NCI-H146 treated with DMSO at 0.1 percent for 48 hours (cell line): ENCODE results near the gene DMPK.
A peak's percentile ranks its signal among the peaks of the same experiment; 100 is the strongest.
"Not testable (repeated sequence)": the region's sequence is repeated elsewhere in the genome, so short reads cannot be mapped to it uniquely, and the experiment has no call there.

Experiments used
- DNase-seq: peaks from one replicate; lab custom pipeline; 2025; ENCODE audit not compliant: unreplicated experiment; lab: John Stamatoyannopoulos, UW

Gene DMPK

DNA sequence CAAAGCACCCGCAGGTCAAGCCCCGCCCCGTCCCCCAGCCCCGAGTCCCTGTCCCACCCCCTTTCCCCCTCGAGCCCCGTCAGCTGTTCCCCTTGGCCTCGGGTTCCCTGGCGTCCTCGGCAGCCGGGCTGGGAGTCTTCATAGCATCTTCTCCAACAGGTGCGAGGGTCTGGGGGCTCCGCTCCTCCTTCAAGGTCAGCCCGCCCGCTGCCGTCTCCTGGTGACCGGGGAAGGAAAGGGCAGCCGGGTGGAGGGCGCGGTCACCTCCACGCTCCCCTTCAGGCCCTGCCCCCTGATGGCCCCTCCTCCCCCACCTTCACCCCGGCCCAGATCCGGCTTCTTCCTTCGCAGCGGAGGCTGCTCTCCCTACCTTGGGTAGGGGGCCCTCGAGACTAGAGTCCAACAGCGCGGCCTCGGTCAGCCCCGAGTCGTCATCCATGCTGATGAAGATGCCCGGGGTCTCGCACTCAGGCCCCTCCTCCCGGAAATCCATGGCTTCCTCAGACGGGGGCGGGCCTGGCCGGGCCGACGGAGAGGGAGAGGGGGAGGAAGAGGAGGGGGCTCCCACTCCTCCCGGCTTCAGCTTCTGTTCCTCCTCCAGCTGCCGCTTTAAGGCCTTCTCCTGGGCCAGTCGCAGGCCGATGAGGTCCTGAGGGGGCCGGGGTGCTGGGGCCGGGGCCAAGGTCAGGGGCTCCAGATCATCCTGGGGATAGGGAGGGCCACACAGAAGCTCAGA is 33.4 kb upstream of the DMPK start:
- DNase-seq = no peak

DNA sequence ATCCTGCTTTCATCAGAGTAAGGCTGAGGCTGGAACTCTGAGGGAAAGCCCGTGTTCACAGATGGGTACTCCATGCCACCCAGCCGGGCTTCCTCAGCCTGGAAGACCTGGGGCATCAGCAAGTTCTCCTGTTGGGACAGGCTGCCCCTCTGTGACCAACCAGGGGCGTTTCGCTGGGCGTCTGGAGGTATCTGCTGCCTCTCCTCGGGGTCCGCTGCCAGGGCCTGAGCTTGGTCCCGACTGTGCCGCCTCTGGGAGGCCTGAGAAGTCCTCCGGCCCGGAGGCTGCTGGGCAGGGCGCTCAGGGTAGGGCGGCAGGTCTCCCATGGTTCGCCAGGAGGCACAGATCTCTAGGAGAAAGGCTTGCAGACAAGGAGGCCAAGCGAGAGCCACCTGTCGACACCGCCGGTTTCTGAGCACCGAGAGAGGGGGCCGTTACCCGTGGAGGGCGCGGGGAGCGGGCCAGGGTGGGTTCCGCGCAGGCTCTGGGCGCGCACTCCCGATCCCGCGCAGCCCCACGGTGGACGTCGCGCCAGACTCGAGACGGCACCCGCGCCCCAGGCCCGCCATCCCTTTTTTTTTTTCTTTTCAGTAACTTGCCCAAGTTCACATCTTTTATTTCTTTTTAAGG is 32.7 kb upstream of the DMPK start, which contains the start of gene RSPH6A:
Gene RSPH6A (minus strand): TSS at position 458 of the 630 bp plus-strand sequence. CDS start 132 bp downstream, at position 326.
- DNase-seq = no peak

DNA sequence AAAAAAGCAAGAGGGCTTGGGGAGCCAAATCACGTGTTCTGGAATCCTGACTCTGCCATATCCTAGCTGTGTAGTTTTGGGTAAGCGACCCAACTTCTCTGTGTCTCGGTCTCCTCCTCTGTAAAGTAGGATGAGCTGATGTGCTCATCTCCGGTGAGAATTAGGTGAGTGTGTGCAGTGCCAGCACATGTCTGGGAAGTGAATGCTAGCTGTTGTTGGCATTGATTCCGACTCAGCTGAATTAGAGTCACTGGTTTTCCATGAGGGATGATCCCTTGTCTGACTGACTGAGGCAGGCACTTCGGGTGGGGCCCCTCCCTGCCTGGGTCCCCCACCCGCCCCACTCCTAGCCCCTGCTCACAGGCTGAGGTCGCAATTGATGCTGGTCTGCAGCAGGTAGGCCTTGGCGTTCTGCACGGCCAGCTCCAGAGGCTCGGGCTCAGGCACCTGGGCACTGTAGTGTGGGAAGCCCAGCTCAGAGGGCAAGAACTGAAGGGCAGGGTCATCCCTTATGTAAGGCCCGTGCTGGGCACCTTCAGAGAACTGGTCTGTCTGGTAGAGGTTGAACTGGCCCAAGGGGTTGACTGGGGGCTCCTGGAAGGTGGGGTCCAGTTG is 32.0 kb upstream of the DMPK start:
- no peak for DNase-seq

DNA sequence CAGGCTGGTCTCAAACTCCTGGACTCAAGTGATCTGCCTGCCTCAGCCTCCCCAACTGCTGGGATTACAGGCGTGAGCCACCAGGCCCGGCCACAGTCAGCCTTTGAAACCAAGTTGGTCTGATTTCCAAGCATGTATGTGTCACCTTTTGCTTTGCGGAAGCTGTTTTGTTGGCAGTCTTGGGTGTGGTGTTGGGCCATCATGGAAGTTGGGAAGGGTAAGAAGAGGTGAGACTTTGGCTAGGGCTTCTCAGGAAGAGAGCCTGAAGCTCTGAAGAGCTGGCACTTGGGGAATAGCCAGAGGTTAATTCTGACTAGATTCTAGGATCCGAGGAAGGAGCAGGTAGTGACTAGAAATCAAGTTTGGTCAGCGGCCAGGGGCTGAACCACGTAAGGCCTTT is 30.0 kb upstream of the DMPK start:
- no peak for DNase-seq

DNA sequence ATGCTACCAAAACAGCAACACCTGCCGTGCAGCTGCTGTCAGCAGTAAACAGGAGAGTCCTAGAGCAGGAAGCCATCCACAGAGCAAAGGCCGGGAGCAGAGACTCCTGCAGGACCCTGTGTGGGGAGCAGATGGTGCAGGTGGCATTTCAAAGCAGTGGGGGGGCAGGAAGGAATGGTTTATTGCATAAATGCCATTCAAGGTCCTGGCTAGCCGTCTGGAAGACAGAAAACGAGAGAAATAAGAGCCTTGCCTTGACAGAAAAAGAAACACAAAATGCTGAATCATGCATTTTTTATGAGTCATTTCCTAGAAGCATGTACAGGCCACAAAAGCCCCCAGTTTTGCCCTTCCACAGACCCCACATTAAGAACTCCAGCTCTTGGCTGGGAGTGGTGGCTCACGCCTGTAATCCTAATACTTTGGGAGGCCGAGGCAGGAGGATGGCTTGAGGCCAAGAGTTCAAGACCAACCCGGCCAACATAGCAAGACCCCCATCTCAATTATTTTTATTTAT is 27.4 kb upstream of the DMPK start:
- peak; percentile 76 for DNase-seq

DNA sequence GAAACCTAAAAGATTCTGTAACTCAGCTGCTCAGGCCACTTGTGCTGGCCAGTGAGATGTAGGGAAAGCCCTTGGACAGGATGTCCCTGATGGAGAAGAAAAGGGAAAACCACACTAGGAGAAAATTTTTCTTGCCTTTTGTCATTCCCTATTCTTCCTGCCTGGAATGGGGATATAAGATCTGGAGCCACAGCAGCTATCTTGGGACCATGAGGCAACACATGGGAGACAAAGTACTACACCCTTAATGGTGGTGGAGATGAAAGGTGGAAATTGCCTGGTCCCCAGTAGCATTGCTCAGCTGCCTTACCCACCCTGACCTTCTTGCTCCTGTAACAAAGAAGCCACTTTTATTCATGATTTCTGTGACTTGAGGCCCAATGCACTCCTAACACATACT is 23.4 kb upstream of the DMPK start:
- DNase-seq = no peak

DNA sequence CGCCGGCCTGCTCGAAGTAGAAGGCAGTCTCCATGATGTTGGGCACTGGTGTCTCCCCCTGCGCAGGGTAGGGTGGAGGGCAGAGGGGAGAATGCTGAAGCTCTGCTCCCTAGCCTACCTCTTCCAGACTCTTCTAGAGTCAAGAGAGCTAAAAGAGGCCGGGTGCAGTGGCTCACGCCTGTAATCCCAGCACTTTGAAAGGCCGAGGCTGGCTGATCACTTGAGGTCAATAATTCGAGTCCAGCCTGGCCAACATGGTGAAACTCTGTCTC is 22.6 kb upstream of the DMPK start:
- DNase-seq = no peak

DNA sequence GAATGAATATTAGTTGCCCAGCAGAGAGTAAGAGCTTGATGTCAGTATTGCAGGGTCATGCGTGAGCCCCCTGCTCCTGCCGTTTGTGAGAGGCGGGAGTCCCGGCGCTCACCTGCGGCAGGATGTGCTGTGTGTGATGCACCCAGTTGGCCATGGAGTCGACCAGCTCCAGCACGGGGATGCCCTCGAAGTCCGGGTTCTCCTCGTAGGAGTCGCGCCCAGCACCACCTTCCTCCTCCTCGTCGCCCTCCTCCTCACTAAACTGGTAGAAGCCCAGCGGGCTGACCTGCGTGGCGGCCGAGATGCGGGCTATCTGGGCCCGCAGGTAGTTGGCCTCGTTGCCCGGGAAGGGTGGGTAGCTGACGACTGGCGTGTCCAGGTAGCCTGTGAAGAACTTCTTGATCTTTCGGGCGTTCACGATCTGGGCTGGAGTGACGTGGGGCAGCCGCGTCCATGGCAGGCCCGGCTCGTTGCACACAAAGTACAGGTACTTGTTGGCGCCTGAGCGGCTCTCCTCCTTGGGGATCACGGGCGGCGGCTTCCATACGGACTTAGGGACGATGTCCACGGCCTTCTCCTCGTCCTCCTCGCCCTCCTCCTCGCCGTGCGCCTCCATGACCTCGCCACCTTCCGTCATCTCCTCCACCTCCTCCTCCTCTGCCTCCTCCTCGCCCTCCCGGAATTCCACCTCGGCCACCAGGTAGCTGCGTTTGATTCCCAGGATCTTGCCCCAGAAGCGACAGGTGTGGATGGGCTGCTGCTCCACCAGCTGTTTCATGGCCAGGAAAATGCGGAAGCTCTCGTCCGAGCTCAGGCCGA is 22.1 kb upstream of the DMPK start:
- no peak for DNase-seq

DNA sequence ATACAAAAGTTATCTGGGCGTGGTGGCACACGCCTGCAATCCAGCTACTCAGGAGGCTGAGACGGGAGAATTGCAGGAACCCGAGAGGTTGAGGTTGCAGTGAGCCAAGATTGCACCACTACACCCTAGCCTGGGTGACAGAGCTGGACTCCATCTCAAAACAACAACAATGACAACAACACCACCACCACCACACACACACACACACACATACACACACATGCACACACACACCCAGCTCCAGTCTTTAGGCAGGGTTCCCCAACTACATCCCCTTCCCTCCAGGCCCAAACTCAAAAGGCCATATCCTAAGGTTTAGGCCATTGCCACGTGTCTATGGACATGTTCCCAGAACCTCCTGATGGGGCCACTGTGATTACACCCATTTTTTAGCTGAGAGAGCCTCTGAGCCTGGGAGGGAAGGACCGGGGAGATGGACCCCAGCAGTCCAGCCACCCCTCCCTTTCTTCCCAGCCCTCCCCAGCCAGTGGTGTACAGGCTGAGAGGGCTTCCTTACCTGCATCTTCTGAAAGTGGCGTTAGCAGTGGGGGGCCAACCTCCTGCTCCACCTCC is 19.4 kb upstream of the DMPK start:
- no peak for DNase-seq

DNA sequence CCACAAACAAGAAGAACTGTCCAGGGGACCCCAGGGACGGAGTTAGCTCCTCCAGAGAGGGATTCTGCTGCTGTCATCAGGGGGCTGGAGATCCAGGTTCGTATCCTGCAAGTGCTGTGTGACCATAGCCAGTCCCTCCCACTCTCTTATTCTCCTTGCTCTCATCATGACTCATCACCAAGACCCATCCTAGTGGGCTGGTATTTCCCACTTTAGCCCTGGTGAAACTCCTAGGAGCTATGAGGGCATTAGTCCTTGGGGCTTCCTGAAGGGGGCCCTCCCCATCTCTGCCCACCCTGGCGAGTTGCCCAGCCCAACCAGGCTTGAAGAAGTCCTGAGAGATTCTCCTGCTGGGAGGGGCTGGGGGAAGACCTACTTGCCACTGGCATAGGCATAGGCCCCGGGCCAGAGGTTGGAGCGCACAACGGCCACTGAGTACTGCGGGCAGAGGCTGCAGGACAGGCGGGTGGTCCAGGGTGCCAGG is 17.8 kb upstream of the DMPK start:
- no peak for DNase-seq

DNA sequence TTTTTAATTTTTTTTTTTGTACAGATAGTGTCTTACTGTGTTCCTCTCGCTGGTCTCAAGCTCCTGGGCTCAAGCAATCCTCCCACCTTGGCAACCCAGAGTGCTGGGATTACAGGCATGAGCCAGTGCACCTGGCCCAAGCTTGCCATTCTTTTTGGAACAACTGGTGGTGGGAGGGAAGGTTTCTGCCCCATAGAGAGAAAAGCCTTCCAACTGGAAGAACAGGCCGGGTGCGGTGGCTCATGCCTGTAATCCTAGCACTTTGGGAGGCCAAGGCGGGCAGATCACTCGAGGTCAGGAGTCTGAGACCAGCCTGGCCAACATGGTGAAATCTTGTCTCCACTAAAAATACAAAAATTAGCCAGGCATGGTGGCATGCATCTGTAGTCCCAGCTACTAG is 17.3 kb upstream of the DMPK start:
- not testable (repeated sequence) for DNase-seq

DNA sequence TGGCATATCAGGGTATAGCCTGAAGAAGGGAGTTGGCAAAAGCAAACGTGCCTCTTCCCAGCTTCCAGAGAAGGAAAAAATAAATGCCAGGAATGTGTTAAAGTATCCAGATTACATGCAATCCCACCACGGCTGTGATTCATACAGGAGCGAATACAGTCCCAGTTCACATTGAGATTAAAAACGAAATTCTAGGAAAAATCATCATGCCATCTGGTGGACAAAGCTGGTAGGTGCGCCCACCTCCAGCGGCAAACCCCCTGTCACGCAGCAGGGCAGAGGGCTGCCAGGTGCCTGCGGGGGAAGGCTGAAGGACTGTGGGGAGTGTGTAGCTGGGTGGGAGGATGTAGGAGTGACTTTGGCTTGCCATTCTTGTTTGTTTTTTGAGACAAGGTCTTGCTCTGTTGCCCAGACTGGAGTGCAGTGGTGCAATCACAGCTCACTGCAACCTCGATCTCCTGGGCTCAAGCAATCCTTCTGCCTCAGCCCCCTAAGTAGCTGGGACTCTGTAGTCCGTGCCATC is 16.8 kb upstream of the DMPK start:
- DNase-seq = peak; percentile 70

DNA sequence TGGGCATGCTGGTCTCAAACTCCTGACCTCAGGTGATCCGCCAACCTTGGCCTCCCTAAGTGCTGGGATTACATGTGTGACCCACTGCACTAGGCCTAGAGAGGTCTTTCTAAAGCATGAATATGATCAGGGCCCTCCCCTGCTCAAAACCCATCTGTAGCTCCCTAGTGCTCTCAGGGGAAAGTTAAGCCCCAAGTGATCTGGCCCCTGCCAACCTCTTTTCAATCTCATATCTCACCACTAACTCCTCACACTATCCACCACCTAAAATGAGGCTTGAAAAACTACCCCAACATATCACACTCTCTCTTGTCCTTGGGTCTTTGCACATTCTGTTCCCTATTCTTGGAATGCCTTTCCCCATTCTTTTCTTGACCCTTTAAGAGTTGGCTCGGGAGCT is 12.3 kb upstream of the DMPK start:
- DNase-seq = no peak

DNA sequence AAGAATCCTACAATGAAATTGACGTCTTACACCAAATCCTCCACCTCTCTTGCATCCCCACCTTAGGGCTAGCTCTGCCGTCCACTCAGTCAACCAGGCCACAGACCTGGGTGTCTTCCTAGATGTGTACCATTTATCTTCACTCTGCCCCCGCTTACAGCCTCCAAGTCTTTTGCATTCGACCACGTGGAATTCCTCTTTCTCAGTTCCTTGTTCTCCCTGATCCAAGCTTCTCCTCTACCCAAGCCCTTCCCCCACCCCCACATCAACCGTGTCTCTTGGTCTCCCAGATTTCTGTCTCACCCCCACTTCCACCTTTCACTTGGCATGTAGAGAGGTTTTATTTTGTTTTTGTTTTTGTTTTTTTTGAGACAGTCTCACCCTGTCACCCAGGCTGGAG is 11.6 kb upstream of the DMPK start:
- DNase-seq = no peak

DNA sequence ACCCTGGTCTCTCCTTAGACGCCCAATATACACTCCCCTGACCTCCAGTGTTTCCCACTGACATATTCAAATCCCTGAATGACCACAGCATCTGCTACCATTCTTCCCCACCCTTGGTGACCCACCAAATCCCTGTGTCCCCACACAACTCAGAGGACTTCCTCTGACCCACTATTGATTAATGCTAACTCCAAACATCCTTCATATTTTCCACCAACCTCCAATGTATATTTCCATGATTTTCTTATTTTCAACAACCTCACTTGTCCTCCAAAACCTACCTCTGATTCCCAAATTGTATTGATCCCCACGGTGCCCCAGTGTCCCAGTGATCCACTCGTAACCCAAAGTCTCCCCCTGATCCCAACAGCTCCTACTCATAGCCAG is 10.9 kb upstream of the DMPK start:
- no peak for DNase-seq

DNA sequence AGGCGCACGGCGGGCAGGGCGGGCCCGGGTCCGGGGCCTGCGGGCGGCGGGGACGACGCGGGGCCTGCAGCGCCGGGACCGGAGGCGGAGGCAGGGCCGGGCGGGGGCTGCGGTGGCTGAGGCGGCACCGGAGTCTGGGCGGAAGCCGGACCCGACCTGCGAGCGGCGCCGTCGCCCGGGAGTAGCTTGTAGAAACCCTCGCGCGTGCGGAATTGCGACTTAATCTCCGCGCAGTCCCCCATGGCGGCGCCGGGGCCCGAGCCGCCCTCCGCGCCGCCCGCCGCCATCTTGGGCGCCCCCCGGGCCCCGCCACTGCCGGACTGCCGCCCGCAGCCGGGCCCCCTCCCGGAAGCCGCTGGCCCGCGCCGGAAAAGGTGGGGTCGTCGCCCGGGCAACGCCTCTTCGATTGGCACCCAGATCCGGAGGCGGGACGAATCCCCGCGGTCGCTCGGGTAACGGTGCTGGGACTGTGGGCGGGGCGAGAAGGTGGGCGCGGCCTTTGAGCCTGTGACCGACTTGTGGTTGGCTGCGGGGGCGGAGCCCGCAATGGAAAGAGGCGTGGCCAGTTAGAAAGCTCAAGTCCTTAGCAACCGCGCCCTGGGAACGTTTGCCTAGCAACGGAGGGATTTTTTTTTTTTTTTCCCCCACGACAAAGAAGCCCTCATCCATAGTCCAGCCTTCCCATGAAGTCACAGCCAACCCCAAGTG is 10.3 kb upstream of the DMPK start, which contains the start of gene DMWD:
Gene DMWD (minus strand): TSS at position 376 of the 708 bp plus-strand sequence. CDS start 89 bp downstream, at position 287.
- peak; percentile 98 for DNase-seq

DNA sequence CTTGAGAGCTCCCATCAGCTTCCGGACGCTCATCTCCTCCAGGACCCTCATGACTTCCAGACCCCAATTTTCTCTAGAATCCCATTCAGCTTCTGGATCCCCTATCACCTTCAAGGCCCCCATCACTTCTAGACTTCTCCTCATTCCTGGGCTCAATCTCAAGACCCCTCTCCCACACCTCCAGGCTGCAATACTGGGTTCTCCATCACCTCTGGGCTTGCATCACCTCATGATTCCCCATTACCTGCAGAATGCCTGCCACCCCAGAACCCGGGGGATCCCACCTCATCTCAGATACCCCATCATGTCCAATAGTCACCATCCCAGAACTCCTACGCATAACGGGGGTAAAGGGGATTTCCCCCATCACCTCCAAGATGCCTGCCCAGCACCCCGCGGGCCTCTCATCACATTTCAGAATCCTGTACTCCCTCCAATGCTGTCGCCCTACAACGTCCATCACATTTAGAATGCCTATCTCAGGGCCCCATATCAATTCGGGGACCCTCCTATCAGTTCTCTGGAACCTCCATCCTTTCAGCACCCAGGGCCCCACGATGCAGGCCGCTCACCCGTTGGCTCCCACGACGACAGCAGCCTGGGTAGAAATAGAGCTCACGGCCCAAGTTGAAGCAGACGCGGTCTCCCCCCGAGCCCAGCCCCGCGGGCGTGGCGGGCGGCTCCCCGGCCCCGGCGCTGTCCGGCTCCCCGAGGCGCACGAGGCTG is 9.6 kb upstream of the DMPK start:
- no peak for DNase-seq

DNA sequence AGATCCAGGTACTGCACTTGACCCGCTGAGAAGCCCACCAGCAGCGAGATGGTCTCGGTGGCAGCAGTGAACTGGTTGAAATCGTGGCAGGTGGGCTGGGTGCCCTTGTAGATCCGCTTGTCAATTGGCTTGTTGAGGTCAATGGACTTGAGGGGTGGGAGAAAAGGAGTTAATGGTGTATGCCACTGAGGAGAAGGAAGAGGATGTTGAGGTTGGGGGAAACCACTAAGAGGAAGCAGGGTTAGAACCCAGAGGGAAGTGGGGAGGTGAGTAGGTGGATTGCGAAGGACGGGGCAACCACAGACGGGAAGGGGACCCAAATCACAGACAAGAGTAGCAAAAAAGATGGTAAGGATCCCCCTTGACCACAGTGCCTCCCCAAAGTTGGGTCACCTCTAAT is 8.7 kb upstream of the DMPK start:
- DNase-seq = no peak

DNA sequence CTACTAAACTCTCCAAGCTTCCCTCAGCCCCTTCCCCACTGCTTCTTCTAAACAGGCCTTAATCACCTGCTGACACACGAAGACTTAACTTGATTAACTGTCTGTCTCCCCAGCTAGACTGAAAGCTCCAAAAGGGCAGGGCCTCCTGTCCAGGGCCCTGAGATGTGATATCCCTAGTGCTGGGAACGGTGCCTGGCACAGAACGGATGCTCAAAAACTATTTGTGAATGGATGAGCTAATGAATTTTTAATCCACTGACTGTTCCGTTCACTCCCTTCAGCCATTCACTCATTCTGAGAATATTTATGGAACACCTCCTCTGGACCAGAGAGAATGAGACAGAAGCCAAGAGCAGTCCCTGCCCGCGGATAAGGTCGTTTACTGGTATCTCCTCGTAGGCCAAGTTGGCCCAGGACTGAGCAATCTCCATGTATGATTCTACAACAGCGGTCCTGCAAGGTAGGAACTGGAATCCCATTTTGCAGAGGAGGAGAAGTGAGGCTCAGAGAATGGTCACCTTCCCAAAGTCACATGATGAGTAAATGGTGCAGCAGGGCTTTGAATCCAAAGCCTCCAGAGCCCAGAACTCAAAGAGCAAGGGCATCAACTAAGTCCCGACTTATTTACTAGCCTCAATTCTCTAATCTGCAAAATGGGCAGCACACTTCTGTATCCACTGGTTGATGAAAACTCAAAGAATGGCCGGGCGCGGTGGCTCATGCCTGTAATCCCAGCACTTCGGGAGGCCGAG is 6.9 kb upstream of the DMPK start:
- no peak for DNase-seq
